HCT116 (cell line): ENCODE results near the gene IL36G. TPM values are rescaled to one million over a fixed set of nuclear protein-coding genes. Genes with fewer than 3 reads are reported as not detected.
A peak's percentile ranks its signal among the peaks of the same experiment; 100 is the strongest.

Experiments used
- ATAC-seq: fragments of 200-7000 bp; cut with Tn5 transposase; 2 replicates; pipeline ENCODE4 v1.9.1; 2020; ENCODE audit warnings: mild to moderate bottlenecking, moderate library complexity
- BruUV-seq: library from RNA; stranded (reverse); fragments of 400-500 nt; replicated peaks from 2 replicates; lab custom pipeline; 2021; lab: Mats Ljungman, UMichigan
- CTCF ChIA-PET: fragments of 300-600 bp; sonication (Branson Sonifier 250); formaldehyde crosslinking; loops from one replicate; lab custom pipeline; 2021; ENCODE audit warnings: antibody characterized with exemption; lab: Charles Lee
- POLR2A ChIA-PET: fragments of 300-600, 350-600 bp; sonication (Branson Sonifier 250); formaldehyde crosslinking; loops from one replicate; lab custom pipeline; 2021; ENCODE audit warnings: antibody characterized with exemption; lab: Charles Lee
- RAD21 ChIA-PET, 2 experiments: fragments of 300-600 bp; sonication (Branson Sonifier 250); formaldehyde crosslinking; loops; one replicate each; lab custom pipeline; 2023; ENCODE audit warnings: low total read pairs in 2 of 2; ENCODE audit not compliant: uncharacterized antibody in 2 of 2, unreplicated experiment in 2 of 2, low non-redundant PET in 1 of 2; lab: Charles Lee
- DNase-seq: peaks from one replicate; pipeline ENCODE4 v3.0.0-alpha.2; 2010; ENCODE audit warnings: low read depth, low spot score
- H2AFZ ChIP-seq: fragments of 200-600 bp; shearing (Covaris generic), sonication (generic); 2 replicates; pipeline ENCODE4 v1.6.1; 2017; ENCODE audit warnings: low read depth, mixed run types, mixed read lengths, antibody characterized with exemption, low read length; ENCODE audit not compliant: poor library complexity, severe bottlenecking
- H3K27ac ChIP-seq: 2 replicates; pipeline ENCODE4 v1.5.1; 2012; ENCODE audit warnings: low read depth, low read length
- H3K27me3 ChIP-seq: fragments of 200-600 bp; sonication (generic); 2 replicates; pipeline ENCODE4 v1.6.1; 2016; ENCODE audit warnings: mixed run types, low read length, mixed read lengths; ENCODE audit not compliant: insufficient read depth
- H3K36me3 ChIP-seq, 2 experiments: fragments of 200-500 bp in 1 of 2; fragments of 200-600 bp in 1 of 2; sonication (Bioruptor generic) in 1 of 2; sonication (generic) in 1 of 2; 2 replicates each; pipeline versions ENCODE4 v1.5.1 to v1.6.1; 2014 to 2016; ENCODE audit warnings: low read length in 2 of 2, inconsistent platforms in 1 of 2, mixed read lengths in 1 of 2, mixed run types in 1 of 2; ENCODE audit not compliant: insufficient read depth in 2 of 2, control insufficient read depth in 1 of 2
- H3K4me1 ChIP-seq, 2 experiments: fragments of 200-600 bp in 1 of 2; sonication (generic) in 1 of 2; 2 replicates each; pipeline versions ENCODE4 v1.5.1 to v1.6.1; 2012 to 2017; ENCODE audit warnings: low read length in 2 of 2, inconsistent platforms in 1 of 2, mild to moderate bottlenecking in 1 of 2, mixed read lengths in 1 of 2, mixed run types in 1 of 2, moderate library complexity in 1 of 2; ENCODE audit not compliant: insufficient read depth in 2 of 2, control insufficient read depth in 1 of 2
- H3K4me2 ChIP-seq: fragments of 200-600 bp; sonication (generic); 2 replicates; pipeline ENCODE4 v1.6.1; 2017; ENCODE audit warnings: mixed run types, low read length, mixed read lengths
- H3K4me3 ChIP-seq, 2 experiments: fragments of 200-600 bp in 1 of 2; sonication (generic) in 1 of 2; replicated peaks in 1 of 2; 2 replicates each; pipeline ENCODE4 v1.5.1; 2011 to 2016; ENCODE audit warnings: low read length in 2 of 2, control low read depth in 1 of 2, low read depth in 1 of 2, mild to moderate bottlenecking in 1 of 2, mixed read lengths in 1 of 2, mixed run types in 1 of 2
- H3K79me2 ChIP-seq: fragments of 200-600 bp; sonication (generic); 2 replicates; pipeline ENCODE4 v1.6.1; 2017; ENCODE audit warnings: mild to moderate bottlenecking, mixed run types, low read length, moderate library complexity, mixed read lengths; ENCODE audit not compliant: insufficient read depth
- H3K9ac ChIP-seq: fragments of 200-600 bp; sonication (generic); 2 replicates; pipeline ENCODE4 v1.6.1; 2016; ENCODE audit warnings: low read length, mixed read lengths
- H3K9me2 ChIP-seq: fragments of 200-600 bp; sonication (generic), shearing (Covaris generic); 2 replicates; pipeline ENCODE4 v1.6.1; 2017; ENCODE audit warnings: mixed run types, mild to moderate bottlenecking, moderate library complexity; ENCODE audit not compliant: insufficient read depth
- H3K9me3 ChIP-seq, 2 experiments: fragments of 200-500 bp in 1 of 2; fragments of 200-600 bp in 1 of 2; sonication (Bioruptor generic) in 1 of 2; sonication (generic) in 1 of 2; 2 replicates each; pipeline ENCODE4 v1.6.1; 2014 to 2017; ENCODE audit warnings: low read length in 2 of 2, mixed read lengths in 2 of 2, inconsistent platforms in 1 of 2, low read depth in 1 of 2, mild to moderate bottlenecking in 1 of 2, mixed run types in 1 of 2, moderate library complexity in 1 of 2; ENCODE audit not compliant: control insufficient read depth in 1 of 2, insufficient read depth in 1 of 2
- H4K20me1 ChIP-seq: fragments of 200-600 bp; sonication (generic), shearing (Covaris generic); 2 replicates; pipeline ENCODE4 v1.6.1; 2017; ENCODE audit warnings: mixed run types, mild to moderate bottlenecking, moderate library complexity; ENCODE audit not compliant: insufficient read depth
- CEBPB ChIP-seq: IDR thresholded peaks from 2 replicates; pipeline ENCODE4 v1.6.1; 2012; ENCODE audit warnings: low read depth
- EGR1 ChIP-seq: IDR thresholded peaks from 2 replicates; pipeline ENCODE4 v1.6.1; 2012; ENCODE audit warnings: low read depth
- ELF1 ChIP-seq: IDR thresholded peaks from 2 replicates; pipeline ENCODE4 v1.6.1; 2012; ENCODE audit warnings: low read depth, borderline replicate concordance
- EZH2 ChIP-seq: fragments of 200-600 bp; sonication (generic); IDR thresholded peaks from 2 replicates; pipeline ENCODE4 v1.6.1; 2017; ENCODE audit warnings: antibody characterized with exemption, mixed run types
- JUND ChIP-seq: IDR thresholded peaks from 2 replicates; pipeline ENCODE4 v1.6.1; 2012
- POLR2AphosphoS5 ChIP-seq: IDR thresholded peaks from 2 replicates; pipeline ENCODE4 v1.6.1; 2011; ENCODE audit warnings: mild to moderate bottlenecking, low read depth, low read length, moderate library complexity
- RAD21 ChIP-seq: IDR thresholded peaks from 2 replicates; pipeline ENCODE4 v1.6.1; 2012; ENCODE audit warnings: low read depth, mild to moderate bottlenecking
- SIN3A ChIP-seq: IDR thresholded peaks from 2 replicates; pipeline ENCODE4 v1.6.1; 2012; ENCODE audit warnings: low read depth
- TCF7L2 ChIP-seq: IDR thresholded peaks from 2 replicates; pipeline ENCODE4 v1.7.0; 2011; ENCODE audit warnings: borderline replicate concordance, inconsistent platforms; ENCODE audit not compliant: insufficient read depth, insufficient read length; ENCODE audit errors: extremely low read depth
- ZFX ChIP-seq: fragments of 450-650 bp; IDR thresholded peaks from 2 replicates; pipeline ENCODE4 v1.6.1; 2017
- intact Hi-C: fragments of 100-400 bp; cut with micrococcal nuclease; formaldehyde crosslinking; loops from 2 replicates; pipeline ENCODE4 v1.10.0; 2022
- total RNA-seq: library from RNA; stranded (reverse); gene quantifications from one replicate; pipeline ENCODE4 v1.2.1, GENCODE V29; 2021; ENCODE audit not compliant: unreplicated experiment
- TF ChIP-seq, protein P1 (sequence below): IDR thresholded peaks from 2 replicates; pipeline ENCODE4 v1.6.1; 2012
- TF ChIP-seq, protein P2 (sequence below): IDR thresholded peaks from 2 replicates; pipeline ENCODE4 v1.6.1; 2011; ENCODE audit warnings: mild to moderate bottlenecking, low read length, moderate library complexity; ENCODE audit not compliant: insufficient replicate concordance; ENCODE audit errors: extremely low read depth
- TF ChIP-seq, protein P3 (sequence below): IDR thresholded peaks from 2 replicates; pipeline ENCODE4 v1.6.1; 2012; ENCODE audit warnings: low read depth
- TF ChIP-seq, protein P4 (sequence below): IDR thresholded peaks from 2 replicates; pipeline ENCODE4 v1.6.1; 2012

IL36G gene
- total RNA-seq, 1 experiment from 2014 or later, result not detected

DNA sequence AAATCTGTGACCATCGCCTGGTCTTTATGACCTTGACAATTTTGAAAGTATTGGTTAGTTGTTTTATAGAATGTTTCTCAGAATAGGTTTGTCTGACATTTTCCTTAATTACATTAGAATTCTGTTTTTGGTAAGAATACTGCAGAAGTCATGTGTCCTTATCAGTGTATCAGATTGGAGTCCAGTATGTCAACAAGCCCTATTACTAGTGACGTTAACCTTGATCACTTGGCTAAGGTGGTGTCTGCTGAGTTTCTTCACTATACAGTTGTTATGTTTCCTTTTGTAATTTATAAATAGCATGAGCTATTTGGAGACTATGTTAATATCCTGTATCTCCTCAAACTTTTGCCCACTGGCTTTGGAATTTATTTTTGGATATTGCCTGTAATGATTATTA is 10.8 kb upstream of the IL36G start:
- H3K4me3 ChIP-seq, result no peak overlapping the region
- intact Hi-C loops, result no loop called here
- ATAC-seq, result no peak
- BruUV-seq, result no TSS peak
- H3K4me1 ChIP-seq, result no peaks in the 10 kb centered on the region
- H3K36me3 ChIP-seq, result no peaks in the 10 kb centered on the region
- ChIA-PET CTCF (interaction anchor here (1.7 kb wide), 1 partner anchor 8 kb away, joined by 8 read pairs; no protein-coding TSS in a partner anchor), POLR2A (no interaction called here), RAD21 (no interaction called here)
- no peak overlapping the region for H3K4me2 ChIP-seq
- no peaks in the 10 kb centered on the region for H3K79me2 ChIP-seq
- H3K9me3 ChIP-seq, result no peaks in the 10 kb centered on the region
- no peaks in the 10 kb centered on the region for H3K9me2 ChIP-seq
- H3K27ac ChIP-seq, result no peak overlapping the region
- 0 out of 2 replicates have a peak, but pooled peaks cover 5% of the 10 kb centered on the region for H3K27me3 ChIP-seq
- peak overlapping the region; percentile 31 for H2AFZ ChIP-seq
- no peak for DNase-seq
- no peak overlapping the region for H3K9ac ChIP-seq
- H4K20me1 ChIP-seq, result no peaks in the 10 kb centered on the region
- TF ChIP-seq, protein P1, sequence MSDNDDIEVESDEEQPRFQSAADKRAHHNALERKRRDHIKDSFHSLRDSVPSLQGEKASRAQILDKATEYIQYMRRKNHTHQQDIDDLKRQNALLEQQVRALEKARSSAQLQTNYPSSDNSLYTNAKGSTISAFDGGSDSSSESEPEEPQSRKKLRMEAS, result no peak

DNA sequence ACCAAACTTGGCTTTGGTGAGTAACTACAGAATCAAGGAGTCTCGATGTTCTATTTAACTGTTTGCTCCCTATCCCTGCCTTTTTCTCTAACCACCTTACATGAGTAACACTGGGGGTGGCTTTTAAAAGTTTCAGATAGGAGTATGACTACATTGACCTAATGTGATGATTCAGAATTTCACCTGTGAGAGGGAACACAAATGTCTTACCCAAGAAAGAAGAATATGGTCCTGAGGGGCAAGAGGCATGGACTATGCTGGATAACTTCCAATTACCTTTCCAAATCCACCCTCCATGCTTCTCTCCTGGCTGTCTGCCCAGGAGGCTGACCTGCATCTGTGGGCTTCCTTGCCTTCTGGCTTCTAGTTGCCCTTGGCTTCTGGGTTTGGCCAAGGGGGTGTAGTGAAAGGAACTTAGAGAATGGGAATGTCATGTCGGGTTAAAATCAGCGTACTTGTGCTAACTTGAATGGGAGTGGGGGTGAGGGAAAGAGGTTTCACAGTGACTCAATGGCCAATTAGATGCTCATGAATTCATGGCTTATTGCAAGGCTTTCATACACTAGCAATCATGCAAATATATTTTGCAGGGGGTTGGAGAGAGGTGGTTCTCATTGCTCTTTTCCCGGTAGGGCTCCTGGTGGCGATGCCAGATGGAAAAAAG is 5.3 kb upstream of the IL36G start:
- H3K27ac ChIP-seq, result no peak overlapping the region
- H4K20me1 ChIP-seq, result no peaks in the 10 kb centered on the region
- H3K4me2 ChIP-seq, result no peak overlapping the region
- ChIA-PET RAD21 (no interaction called here), CTCF (no interaction called here), POLR2A (no interaction called here)
- H3K9me2 ChIP-seq, result no peaks in the 10 kb centered on the region
- H3K79me2 ChIP-seq, result no peaks in the 10 kb centered on the region
- DNase-seq (no peak), ATAC-seq (no peak)
- no TSS peak for BruUV-seq
- no peak overlapping the region for H2AFZ ChIP-seq
- H3K27me3 ChIP-seq, result peaks cover 5% of the 10 kb centered on the region; the same call in 1 of the 2 replicates
- H3K4me3 ChIP-seq, result no peak overlapping the region
- no peaks in the 10 kb centered on the region for H3K9me3 ChIP-seq
- H3K36me3 ChIP-seq, result no peaks in the 10 kb centered on the region
- no peak overlapping the region for H3K9ac ChIP-seq
- no peaks in the 10 kb centered on the region for H3K4me1 ChIP-seq
- intact Hi-C loops, result no loop called here
- no peak for TF ChIP-seq SIN3A
- TF ChIP-seq CEBPB, result no peak
- TF ChIP-seq POLR2AphosphoS5, result no peak
- TF ChIP-seq, protein P2, sequence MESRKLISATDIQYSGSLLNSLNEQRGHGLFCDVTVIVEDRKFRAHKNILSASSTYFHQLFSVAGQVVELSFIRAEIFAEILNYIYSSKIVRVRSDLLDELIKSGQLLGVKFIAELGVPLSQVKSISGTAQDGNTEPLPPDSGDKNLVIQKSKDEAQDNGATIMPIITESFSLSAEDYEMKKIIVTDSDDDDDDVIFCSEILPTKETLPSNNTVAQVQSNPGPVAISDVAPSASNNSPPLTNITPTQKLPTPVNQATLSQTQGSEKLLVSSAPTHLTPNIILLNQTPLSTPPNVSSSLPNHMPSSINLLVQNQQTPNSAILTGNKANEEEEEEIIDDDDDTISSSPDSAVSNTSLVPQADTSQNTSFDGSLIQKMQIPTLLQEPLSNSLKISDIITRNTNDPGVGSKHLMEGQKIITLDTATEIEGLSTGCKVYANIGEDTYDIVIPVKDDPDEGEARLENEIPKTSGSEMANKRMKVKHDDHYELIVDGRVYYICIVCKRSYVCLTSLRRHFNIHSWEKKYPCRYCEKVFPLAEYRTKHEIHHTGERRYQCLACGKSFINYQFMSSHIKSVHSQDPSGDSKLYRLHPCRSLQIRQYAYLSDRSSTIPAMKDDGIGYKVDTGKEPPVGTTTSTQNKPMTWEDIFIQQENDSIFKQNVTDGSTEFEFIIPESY, result no peak
- no peak for TF ChIP-seq RAD21
- no peak for TF ChIP-seq ELF1
- no peak for TF ChIP-seq ZFX
- TF ChIP-seq JUND, result no peak
- TF ChIP-seq TCF7L2, result no peak
- no peak for TF ChIP-seq EGR1
- TF ChIP-seq, protein P1, result no peak
- no peak for TF ChIP-seq EZH2
- TF ChIP-seq, protein P3, sequence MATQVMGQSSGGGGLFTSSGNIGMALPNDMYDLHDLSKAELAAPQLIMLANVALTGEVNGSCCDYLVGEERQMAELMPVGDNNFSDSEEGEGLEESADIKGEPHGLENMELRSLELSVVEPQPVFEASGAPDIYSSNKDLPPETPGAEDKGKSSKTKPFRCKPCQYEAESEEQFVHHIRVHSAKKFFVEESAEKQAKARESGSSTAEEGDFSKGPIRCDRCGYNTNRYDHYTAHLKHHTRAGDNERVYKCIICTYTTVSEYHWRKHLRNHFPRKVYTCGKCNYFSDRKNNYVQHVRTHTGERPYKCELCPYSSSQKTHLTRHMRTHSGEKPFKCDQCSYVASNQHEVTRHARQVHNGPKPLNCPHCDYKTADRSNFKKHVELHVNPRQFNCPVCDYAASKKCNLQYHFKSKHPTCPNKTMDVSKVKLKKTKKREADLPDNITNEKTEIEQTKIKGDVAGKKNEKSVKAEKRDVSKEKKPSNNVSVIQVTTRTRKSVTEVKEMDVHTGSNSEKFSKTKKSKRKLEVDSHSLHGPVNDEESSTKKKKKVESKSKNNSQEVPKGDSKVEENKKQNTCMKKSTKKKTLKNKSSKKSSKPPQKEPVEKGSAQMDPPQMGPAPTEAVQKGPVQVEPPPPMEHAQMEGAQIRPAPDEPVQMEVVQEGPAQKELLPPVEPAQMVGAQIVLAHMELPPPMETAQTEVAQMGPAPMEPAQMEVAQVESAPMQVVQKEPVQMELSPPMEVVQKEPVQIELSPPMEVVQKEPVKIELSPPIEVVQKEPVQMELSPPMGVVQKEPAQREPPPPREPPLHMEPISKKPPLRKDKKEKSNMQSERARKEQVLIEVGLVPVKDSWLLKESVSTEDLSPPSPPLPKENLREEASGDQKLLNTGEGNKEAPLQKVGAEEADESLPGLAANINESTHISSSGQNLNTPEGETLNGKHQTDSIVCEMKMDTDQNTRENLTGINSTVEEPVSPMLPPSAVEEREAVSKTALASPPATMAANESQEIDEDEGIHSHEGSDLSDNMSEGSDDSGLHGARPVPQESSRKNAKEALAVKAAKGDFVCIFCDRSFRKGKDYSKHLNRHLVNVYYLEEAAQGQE, result no peak
- TF ChIP-seq, protein P4, sequence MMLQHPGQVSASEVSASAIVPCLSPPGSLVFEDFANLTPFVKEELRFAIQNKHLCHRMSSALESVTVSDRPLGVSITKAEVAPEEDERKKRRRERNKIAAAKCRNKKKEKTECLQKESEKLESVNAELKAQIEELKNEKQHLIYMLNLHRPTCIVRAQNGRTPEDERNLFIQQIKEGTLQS, result no peak
